PC-3 (cell line): ENCODE measurements around the gene RTP4.

Experiments
- EZH2 ChIP-seq: fragments of 300-600 bp; sonication (generic); IDR thresholded peaks from one replicate; pipeline ENCODE4 v1.6.1; 2017; ENCODE audit warnings: antibody characterized with exemption, mild to moderate bottlenecking, low read length; ENCODE audit not compliant: unreplicated experiment
- EZH2phosphoT487 ChIP-seq: fragments of 300-600 bp; sonication (generic); IDR thresholded peaks from 2 replicates; pipeline ENCODE4 v1.6.1; 2018; ENCODE audit warnings: mild to moderate bottlenecking, antibody characterized with exemption, low read length, borderline replicate concordance
- TF ChIP-seq, protein P1 (sequence below): fragments of 300-600 bp; sonication (generic); conservative IDR thresholded peaks from 2 replicates; pipeline ENCODE4 v1.5.1; 2017; ENCODE audit warnings: antibody characterized with exemption, low read depth, mild to moderate bottlenecking, low read length

DNA sequence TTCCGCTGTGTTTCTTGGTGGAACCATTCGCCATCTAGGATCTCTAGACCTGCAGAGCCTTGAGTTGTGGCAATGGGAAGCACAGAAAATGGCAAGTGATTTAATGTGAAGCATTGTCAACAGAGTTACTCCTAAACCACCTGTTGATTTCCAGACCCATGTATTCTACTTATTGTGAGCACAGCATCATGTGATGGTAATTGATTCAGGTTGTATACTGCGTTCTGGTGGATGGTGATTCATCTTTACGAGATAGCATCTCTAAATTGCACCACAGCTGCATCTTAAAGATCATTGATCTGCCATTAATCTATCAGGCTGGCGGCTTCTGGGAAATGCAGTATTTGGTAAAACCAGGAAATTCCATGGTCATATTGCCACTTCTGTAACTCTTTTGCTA, 7.4 kb downstream of the RTP4 start:
- TF ChIP-seq, protein P1, sequence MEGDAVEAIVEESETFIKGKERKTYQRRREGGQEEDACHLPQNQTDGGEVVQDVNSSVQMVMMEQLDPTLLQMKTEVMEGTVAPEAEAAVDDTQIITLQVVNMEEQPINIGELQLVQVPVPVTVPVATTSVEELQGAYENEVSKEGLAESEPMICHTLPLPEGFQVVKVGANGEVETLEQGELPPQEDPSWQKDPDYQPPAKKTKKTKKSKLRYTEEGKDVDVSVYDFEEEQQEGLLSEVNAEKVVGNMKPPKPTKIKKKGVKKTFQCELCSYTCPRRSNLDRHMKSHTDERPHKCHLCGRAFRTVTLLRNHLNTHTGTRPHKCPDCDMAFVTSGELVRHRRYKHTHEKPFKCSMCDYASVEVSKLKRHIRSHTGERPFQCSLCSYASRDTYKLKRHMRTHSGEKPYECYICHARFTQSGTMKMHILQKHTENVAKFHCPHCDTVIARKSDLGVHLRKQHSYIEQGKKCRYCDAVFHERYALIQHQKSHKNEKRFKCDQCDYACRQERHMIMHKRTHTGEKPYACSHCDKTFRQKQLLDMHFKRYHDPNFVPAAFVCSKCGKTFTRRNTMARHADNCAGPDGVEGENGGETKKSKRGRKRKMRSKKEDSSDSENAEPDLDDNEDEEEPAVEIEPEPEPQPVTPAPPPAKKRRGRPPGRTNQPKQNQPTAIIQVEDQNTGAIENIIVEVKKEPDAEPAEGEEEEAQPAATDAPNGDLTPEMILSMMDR: no peak
- TF ChIP-seq EZH2: no peak
- no peak for TF ChIP-seq EZH2phosphoT487
